Measurements from ENCODE around the gene ABCG8. TPM values are rescaled to one million over a fixed set of nuclear protein-coding genes. Genes with fewer than 3 reads are reported as not detected.

The ABCG8 gene
- total RNA-seq (2022; extraction: Qiagen RNA extraction; ENCODE audit: low read depth) = not detected in 5 replicates

DNA sequence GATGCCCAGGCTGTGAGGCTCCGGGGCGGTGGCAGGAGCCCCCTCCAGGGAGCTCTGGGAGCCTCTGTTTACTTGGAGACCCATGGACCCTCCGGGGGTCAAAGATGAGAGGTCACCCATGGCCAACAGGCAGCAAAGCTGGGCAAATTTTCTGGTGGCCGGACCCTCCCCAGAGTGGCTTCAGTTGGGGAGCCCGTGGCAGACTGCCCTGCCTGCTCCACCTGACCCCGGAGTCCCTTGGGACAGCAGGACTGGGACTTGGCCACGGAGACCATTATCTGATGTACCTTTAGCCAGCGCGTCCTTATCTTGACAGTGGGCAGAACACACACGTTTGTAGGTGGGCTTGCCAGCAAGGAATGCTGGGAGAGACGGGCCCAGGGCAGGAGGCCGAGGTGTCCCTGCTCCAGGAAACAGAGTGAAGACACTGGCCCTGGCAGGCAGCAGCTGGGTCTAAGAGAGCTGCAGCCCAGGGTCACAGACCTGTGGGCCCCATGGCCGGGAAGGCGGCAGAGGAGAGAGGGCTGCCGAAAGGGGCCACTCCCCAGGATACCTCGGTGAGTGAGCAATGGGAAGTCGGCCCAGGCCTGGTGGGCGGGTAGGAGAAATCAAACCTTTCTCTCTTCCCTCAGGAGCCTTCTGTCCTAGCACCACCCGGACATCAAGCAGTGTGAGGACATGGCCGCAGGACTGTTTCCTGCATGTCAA is at the start of gene ABCG8, which contains the start of gene ABCG5:
TSS of gene ABCG8 (plus strand) at position 412 of the 708 bp plus-strand sequence. CDS start at position 495, 83 bp downstream.
TSS of gene ABCG5 (minus strand) at position 280 of the 708 bp plus-strand sequence. CDS start at position 120, 160 bp downstream.

Other genes with a start within 250 kb of the ABCG8 start
- gene THADA, start 242.9 kb upstream of the ABCG8 start, total RNA-seq (2022; extraction: Qiagen RNA extraction; ENCODE audit: low read depth) = 18.8 to 28.2 TPM (median 26.4 TPM) in 5 replicates
- gene PLEKHH2, start 201.7 kb upstream of the ABCG8 start, total RNA-seq (2022; extraction: Qiagen RNA extraction; ENCODE audit: low read depth) = 0.90 to 1.5 TPM (median 0.94 TPM) in 5 replicates
- 1.7 to 2.3 TPM (median 2.1 TPM) in 5 replicates for gene C1GALT1C1L, start 162.5 kb upstream of the ABCG8 start, total RNA-seq (2022; extraction: Qiagen RNA extraction; ENCODE audit: low read depth)
- gene DYNC2LI1, start 64.9 kb upstream of the ABCG8 start, total RNA-seq (2022; extraction: Qiagen RNA extraction; ENCODE audit: low read depth) = 12.0 to 14.2 TPM (median 13.8 TPM) in 5 replicates
- not detected in 5 replicates for gene ABCG5, start 132 bp upstream of the ABCG8 start, total RNA-seq (2022; extraction: Qiagen RNA extraction; ENCODE audit: low read depth)
- gene LRPPRC, start 157.0 kb downstream of the ABCG8 start, total RNA-seq (2022; extraction: Qiagen RNA extraction; ENCODE audit: low read depth) = 86.1 to 129 TPM (median 118 TPM) in 5 replicates